GM10266 (cell line): Measurements from ENCODE around the gene COL6A2.
"Not testable (repeated sequence)": the region's sequence is repeated elsewhere in the genome, so short reads cannot be mapped to it uniquely, and the experiment has no call there.

Experiments used
- DNase-seq: peaks from one replicate; pipeline ENCODE4 v3.0.0; 2012; ENCODE audit errors: extremely low spot score
- CTCF ChIP-seq: IDR thresholded peaks from 2 replicates; pipeline ENCODE4 v1.5.1; 2012; ENCODE audit warnings: mild to moderate bottlenecking, low read depth; ENCODE audit not compliant: control insufficient read depth, insufficient read depth; ENCODE audit errors: missing control alignments

COL6A2 gene

DNA sequence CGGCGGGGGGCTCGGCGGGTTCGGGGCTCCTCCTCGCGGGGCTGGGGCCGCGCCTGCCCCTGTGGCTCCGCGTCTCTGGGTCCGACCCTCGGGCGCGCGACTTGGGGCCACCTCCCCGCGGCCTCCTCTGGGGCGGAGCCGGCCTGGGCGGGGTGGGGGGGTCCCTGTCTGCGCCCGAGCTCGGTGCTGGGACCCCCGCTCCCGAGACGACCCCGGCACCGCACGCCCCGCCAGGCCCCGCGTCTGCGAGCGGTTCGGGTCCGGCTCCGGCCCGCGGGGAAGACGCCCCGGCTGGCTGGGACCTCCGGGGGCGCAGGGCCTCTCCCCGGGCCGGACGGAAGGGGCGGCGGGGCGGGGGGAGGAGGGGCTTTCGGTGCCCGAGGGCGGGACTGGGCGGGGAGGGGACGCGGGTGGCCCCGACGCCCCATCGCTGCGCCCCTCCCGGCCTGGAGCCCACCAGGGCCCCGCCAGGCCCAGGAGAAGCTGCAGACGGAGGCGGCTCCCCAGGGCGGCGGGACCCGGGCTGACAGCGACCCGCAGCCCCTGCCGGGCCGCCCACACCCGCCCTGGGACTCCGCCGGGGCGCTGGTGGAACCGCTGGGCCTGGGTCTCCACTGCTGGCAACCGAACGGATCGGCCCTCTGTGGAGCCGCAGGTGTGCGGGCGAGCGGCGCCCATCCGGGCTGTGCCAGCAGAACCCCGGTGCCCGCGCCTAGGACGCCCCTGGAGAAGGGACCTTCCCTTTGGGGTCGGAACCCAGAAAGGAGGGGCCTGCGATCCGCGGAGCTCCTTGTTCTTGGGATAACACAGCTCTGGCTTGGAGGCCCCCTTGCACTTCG is 610 bp downstream of the COL6A2 start:
- no peak for DNase-seq
- no peak for TF ChIP-seq CTCF

DNA sequence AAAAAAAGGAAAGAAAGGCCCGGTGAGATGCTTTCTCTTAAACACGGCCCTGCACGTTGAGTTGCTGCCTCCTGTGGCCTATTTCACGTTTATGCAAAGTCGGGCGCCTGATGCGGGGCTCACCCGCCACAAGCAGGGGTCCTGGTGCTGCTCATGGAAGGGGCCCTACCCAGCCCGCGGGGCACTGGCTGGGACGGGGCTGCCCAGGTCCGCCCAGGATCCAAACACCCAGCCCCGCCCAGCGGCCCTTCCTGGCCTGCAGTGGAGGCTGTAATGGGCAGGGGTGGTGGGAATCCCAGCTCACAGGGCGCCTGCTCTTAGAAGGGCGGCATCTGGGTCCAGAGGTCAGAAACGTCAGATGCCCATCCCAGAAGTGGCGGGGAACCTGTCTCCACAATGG is 1.6 kb downstream of the COL6A2 start:
- TF ChIP-seq CTCF: no peak
- no peak for DNase-seq

DNA sequence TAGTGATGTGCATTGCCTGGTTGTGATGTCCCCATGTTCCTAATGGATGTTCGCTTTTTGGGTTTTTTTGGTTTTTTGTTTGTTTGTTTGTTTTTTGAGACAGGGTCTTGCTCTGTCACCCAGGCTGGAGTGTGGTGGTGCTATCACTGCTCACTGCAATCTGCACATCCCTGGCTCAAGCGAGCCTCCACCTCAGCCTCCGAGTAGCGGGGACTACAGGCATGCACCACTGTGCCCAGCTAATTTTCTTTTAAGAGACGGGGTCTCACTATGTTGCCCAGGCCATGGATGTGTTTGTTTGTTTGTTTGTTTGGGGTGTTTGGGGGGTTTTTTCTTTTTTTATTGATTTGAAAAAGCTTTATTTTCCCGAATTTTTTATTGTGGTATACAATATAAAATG is 2.1 kb downstream of the COL6A2 start:
- no peak for DNase-seq

GRCh38 chr21:46100426-46100825 is 2.5 kb downstream of the COL6A2 start:
- DNase-seq: no peak
- TF ChIP-seq CTCF: no peak

More for the DNA sequence above, 2.1 kb downstream of the COL6A2 start:
- no peak for TF ChIP-seq CTCF

DNA sequence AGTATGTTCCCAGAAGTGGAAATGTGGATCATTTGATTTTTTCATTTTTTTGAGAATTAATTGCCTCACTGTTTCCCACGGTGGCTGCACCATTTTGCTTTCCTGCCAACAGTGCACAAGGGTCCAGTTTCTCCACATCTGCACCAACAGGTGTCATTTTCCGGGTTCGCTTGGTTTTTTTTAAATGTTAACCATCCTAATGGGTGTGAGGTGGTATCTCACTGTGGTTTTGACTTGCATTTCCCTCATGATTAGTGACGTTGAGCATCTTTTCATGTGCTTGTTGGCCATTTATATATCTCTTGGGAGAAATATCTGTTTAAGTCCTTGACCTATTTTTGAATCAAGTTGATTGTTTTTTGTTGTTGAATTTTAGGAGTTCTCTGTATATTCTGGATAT is 3.0 kb downstream of the COL6A2 start:
- no peak for TF ChIP-seq CTCF
- no peak for DNase-seq

GRCh38 chr21:46104104-46104503 is 6.2 kb downstream of the COL6A2 start:
- no peak for DNase-seq
- no peak for TF ChIP-seq CTCF

GRCh38 chr21:46107376-46107775 is 9.5 kb downstream of the COL6A2 start:
- not testable (repeated sequence) for DNase-seq
